GM18907 (cell line): ENCODE measurements around the gene ZBTB12.
"Not testable (repeated sequence)": the region's sequence is repeated elsewhere in the genome, so short reads cannot be mapped to it uniquely, and the experiment has no call there.

ENCODE experiments used
- ATAC-seq: cut with Tn5 transposase; IDR thresholded peaks from one replicate; pipeline ENCODE4 v1.9.1; 2021; ENCODE audit warnings: mild to moderate bottlenecking, moderate library complexity; ENCODE audit not compliant: unreplicated experiment

Gene ZBTB12

GRCh38 chr6:31877125-31877650, 24.7 kb downstream of the ZBTB12 start:
- ATAC-seq, result no peak

- ATAC-seq, result no peak
Observed at GRCh38 chr6:31876357-31876756, 25.5 kb downstream of the ZBTB12 start.

GRCh38 chr6:31875877-31876276, 26.0 kb downstream of the ZBTB12 start:
- no peak for ATAC-seq

- no peak for ATAC-seq
Observed at GRCh38 chr6:31874836-31875572, 26.9 kb downstream of the ZBTB12 start.

GRCh38 chr6:31874084-31874670, 27.7 kb downstream of the ZBTB12 start:
- ATAC-seq, result no peak

- ATAC-seq, result no peak
Observed at GRCh38 chr6:31871046-31871659, 30.7 kb downstream of the ZBTB12 start.

- ATAC-seq, result no peak
Observed at GRCh38 chr6:31870385-31870921, 31.4 kb downstream of the ZBTB12 start.

- no peak for ATAC-seq
Observed at GRCh38 chr6:31869343-31869742, 32.5 kb downstream of the ZBTB12 start.

GRCh38 chr6:31868658-31868971, 33.3 kb downstream of the ZBTB12 start:
- ATAC-seq, result not testable (repeated sequence)

- ATAC-seq, result no peak
Observed at GRCh38 chr6:31865205-31866118, 36.4 kb downstream of the ZBTB12 start.

GRCh38 chr6:31864818-31865204, 37.1 kb downstream of the ZBTB12 start:
- no peak for ATAC-seq

- ATAC-seq, result not testable (repeated sequence)
Observed at GRCh38 chr6:31864123-31864562, 37.7 kb downstream of the ZBTB12 start.

GRCh38 chr6:31862344-31863235, 39.3 kb downstream of the ZBTB12 start, which contains the start of gene NEU1:
TSS of gene NEU1 (minus strand) at chr6:31862821. CDS start at chr6:31862776, 45 bp downstream.
- ATAC-seq, result peak; percentile 89

GRCh38 chr6:31861919-31862343, 40.0 kb downstream of the ZBTB12 start:
- ATAC-seq, result no peak

- no peak for ATAC-seq
Observed at GRCh38 chr6:31861150-31861549, 40.7 kb downstream of the ZBTB12 start.

GRCh38 chr6:31860349-31860748, 41.5 kb downstream of the ZBTB12 start:
- ATAC-seq, result no peak

- ATAC-seq, result no peak
Observed at GRCh38 chr6:31859923-31860322, 42.0 kb downstream of the ZBTB12 start.

- ATAC-seq, result no peak
Observed at GRCh38 chr6:31858707-31859106, 43.2 kb downstream of the ZBTB12 start.

- not testable (repeated sequence) for ATAC-seq
Observed at GRCh38 chr6:31857774-31858173, 44.1 kb downstream of the ZBTB12 start.
